ENCODE data around the gene DGKE. TPM values are rescaled to one million over a fixed set of nuclear protein-coding genes. Genes with fewer than 3 reads are reported as not detected.

DGKE gene
- total and polyA plus RNA-seq, 2 of the 13 experiments (the other 11 are each of a cell fraction or from before 2014, with no cell fraction given): 3.2 to 5.3 TPM

- TF ChIP-seq STAT5B (CRISPR knock-in tag; IDR thresholded peaks at IDR 0.05): no peak
- peak; percentile 26; the same call in 1 of the 2 replicates for TF ChIP-seq POLR2G (IDR thresholded peaks at IDR 0.05; ENCODE audit: low read depth, low read length)
- no peak for TF ChIP-seq RFX5 (IDR thresholded peaks at IDR 0.05; ENCODE audit: low read depth, low read length)
- TF ChIP-seq ZNF557 (CRISPR knock-in tag; IDR thresholded peaks at IDR 0.05): no peak
- no peak for TF ChIP-seq ZSCAN9 (CRISPR knock-in tag; IDR thresholded peaks at IDR 0.05; ENCODE audit: borderline replicate concordance)
- TF ChIP-seq CENPX (CRISPR knock-in tag; IDR thresholded peaks at IDR 0.05): no peak
- TF ChIP-seq, protein P1, sequence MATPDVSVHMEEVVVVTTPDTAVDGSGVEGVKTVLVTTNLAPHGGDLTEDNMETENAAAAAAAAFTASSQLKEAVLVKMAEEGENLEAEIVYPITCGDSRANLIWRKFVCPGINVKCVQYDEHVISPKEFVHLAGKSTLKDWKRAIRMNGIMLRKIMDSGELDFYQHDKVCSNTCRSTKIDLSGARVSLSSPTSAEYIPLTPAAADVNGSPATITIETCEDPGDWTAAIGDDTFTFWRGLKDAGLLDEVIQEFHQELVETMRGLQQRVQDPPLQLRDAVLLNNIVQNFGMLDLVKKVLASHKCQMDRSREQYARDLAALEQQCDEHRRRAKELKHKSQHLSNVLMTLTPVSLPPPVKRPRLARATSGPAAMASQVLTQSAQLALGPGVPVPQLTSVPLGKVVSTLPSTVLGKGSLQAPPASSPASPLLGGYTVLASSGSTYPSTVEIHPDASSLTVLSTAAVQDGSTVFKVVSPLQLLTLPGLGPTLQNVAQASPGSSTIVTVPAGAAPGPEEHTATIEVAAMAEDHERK (CRISPR knock-in tag; IDR thresholded peaks at IDR 0.05; ENCODE audit: low read depth): no peak
- peak; percentile 35; the same call in 1 of the 2 replicates for TF ChIP-seq MED1 (CRISPR knock-in tag; IDR thresholded peaks at IDR 0.05)
- no peak for TF ChIP-seq PLSCR1 (CRISPR knock-in tag; IDR thresholded peaks at IDR 0.05; ENCODE audit: borderline replicate concordance)
- no peak for TF ChIP-seq SOX13 (IDR thresholded peaks at IDR 0.05)
- peak in 1 of 2 experiments; percentile 70; a peak in 1 of 4 replicates for TF ChIP-seq SOX13 (CRISPR knock-in tag; conservative IDR thresholded peaks at IDR 0.05 in 1 of 2, IDR thresholded peaks at IDR 0.05 in 1 of 2)
- no peak for TF ChIP-seq ZNF468 (CRISPR knock-in tag; IDR thresholded peaks at IDR 0.05)
- no peak for TF ChIP-seq KMT2B (CRISPR knock-in tag; IDR thresholded peaks at IDR 0.05)
- no peak for TF ChIP-seq TOE1 (CRISPR knock-in tag; IDR thresholded peaks at IDR 0.05)
- TF ChIP-seq MEIS2 (CRISPR knock-in tag; IDR thresholded peaks at IDR 0.05): 0 out of 2 replicates have a peak, but pooled peaks have one; percentile 27
- TF ChIP-seq SOX6 (IDR thresholded peaks at IDR 0.05): no peak
- TF ChIP-seq SOX6 (CRISPR knock-in tag; IDR thresholded peaks at IDR 0.05): no peak
- no peak for TF ChIP-seq ZNF761 (CRISPR knock-in tag; conservative IDR thresholded peaks at IDR 0.05)
- TF ChIP-seq RBM22 (optimal IDR thresholded peaks at IDR 0.05; ENCODE audit: low read length): peak; percentile 57
- TF ChIP-seq ETV6 (CRISPR knock-in tag; conservative IDR thresholded peaks at IDR 0.05): no peak
- no peak for TF ChIP-seq ZNF788 (CRISPR knock-in tag; IDR thresholded peaks at IDR 0.05; ENCODE audit: borderline replicate concordance)
- no peak for TF ChIP-seq TAF15 (IDR thresholded peaks at IDR 0.05; ENCODE audit: low read depth, low read length, poor library complexity, severe bottlenecking)
- TF ChIP-seq ZNF792 (CRISPR knock-in tag; IDR thresholded peaks at IDR 0.05): no peak
- no peak for TF ChIP-seq RBAK (CRISPR knock-in tag; IDR thresholded peaks at IDR 0.05)
- TF ChIP-seq ZNF44 (CRISPR knock-in tag; IDR thresholded peaks at IDR 0.05): no peak
- no peak for TF ChIP-seq PCBP1 (IDR thresholded peaks at IDR 0.05; ENCODE audit: borderline replicate concordance, low read depth, low read length)
- no peak for TF ChIP-seq KLF11 (CRISPR knock-in tag; IDR thresholded peaks at IDR 0.05)
- TF ChIP-seq CAMTA2 (CRISPR knock-in tag; IDR thresholded peaks at IDR 0.05; ENCODE audit: borderline replicate concordance): no peak
- TF ChIP-seq SALL2 (CRISPR knock-in tag; IDR thresholded peaks at IDR 0.05): no peak
- TF ChIP-seq GATA4 (IDR thresholded peaks at IDR 0.05; ENCODE audit: borderline replicate concordance, low read depth): no peak
- TF ChIP-seq ZNF12 (CRISPR knock-in tag; IDR thresholded peaks at IDR 0.05): no peak
- TF ChIP-seq HOXA9 (CRISPR knock-in tag; IDR thresholded peaks at IDR 0.05; ENCODE audit: borderline replicate concordance): no peak
These were observed 53.9 kb downstream of the DGKE start (continued) for GRCh38 chr17:56887552-56888467.

Measured in HepG2 (cell line).